ENCODE results near the gene ABCD3.

Gene ABCD3

GRCh38 chr1:94463056-94463764 is 45.0 kb downstream of the ABCD3 start:
- no peak for DNase-seq (ENCODE audit: low spot score)

DNA sequence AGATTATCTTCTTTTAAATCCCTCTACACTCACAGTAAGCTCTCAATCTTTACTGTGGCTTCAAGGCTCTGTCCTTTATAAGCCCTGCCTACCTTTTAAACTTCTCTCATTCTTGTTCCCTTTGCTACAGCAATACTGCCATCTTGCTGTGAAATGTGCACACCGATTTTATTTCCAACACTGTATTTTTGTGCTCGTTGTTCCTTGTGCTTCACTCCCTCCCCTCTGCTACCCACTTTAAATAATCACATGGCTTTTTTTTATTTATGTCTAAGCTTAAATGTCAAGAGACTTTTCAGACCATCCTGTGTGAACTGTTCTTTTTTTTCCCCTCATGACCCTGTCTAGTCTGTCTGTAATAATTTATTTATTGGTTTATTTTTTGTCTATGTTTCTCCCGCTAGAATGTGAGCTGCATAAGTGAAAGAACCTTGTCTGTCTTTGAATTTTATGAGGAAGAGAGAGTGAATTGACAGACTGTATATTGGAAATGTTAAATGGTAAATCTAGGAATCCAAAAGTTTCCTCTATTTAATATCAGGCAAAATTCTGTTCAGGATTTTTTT is 45.7 kb downstream of the ABCD3 start:
- DNase-seq (ENCODE audit: low spot score): peak; percentile 8

GRCh38 chr1:94468708-94469107 is 50.5 kb downstream of the ABCD3 start:
- no peak for DNase-seq (ENCODE audit: low spot score)

DNA sequence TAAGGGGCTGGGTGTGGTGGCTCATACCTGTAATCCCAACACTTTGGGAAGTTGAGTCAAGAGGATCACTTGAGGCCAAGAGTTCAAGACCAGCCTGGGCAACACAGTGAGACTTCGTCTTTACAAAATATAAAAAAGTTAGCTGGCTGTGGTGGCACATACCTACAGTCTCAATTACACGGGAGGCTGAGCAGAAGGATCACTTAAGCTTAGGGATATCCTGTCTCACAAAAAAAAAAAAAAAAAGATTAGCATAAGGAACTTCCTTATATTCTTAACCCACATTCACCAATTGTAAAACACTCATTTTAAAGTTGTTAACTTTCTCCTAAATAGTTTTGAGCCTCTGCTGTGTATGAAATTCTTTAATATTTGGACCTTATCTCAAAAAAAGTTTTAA is 53.1 kb downstream of the ABCD3 start:
- DNase-seq (ENCODE audit: low spot score): no peak

- DNase-seq (ENCODE audit: low spot score): no peak
Observed at GRCh38 chr1:94475232-94475631, 57.0 kb downstream of the ABCD3 start.

- no peak for DNase-seq (ENCODE audit: low spot score)
Observed at GRCh38 chr1:94479682-94480081, 61.5 kb downstream of the ABCD3 start.

- DNase-seq (ENCODE audit: low spot score): peak; percentile 41
Observed at GRCh38 chr1:94481473-94481933, 63.3 kb downstream of the ABCD3 start.

DNA sequence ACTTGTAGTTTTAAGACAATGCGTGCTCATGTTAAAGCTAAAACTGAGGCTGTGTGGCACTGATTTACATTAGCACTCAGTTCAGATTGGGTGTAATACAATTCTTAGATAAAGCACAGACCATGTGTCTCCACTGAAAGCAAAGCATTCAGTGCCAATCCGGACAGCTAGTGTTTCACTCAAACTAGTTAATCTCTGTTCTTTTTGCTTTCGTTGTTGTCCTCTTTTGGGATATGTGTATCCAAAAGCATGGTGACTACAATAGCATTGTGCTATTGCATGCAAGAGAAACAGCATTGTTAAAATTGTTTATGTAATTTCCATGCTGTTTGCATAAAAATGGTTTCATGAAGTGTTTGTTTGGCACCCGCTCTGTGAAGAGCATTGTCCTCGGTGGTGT is 68.8 kb downstream of the ABCD3 start:
- DNase-seq (ENCODE audit: low spot score): no peak

DNA sequence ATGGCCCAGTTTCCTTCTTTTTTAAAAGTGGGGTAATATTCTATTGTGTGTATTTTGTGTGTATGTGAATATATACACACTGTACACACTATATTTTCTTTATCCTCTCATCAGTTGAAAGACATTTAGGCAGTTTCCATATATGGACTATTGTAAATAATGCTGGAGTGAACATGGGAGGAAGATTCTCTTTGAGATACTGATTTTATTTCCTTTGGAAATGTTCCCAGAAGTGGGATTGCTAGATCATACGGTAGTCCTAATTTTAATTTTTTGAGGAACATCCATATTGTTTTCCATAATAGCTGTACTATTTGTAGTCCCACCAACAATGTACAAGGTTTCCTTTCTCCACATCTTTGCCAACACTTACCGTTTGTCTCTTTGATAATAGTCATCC is 72.4 kb downstream of the ABCD3 start:
- DNase-seq (ENCODE audit: low spot score): no peak

- no peak for DNase-seq (ENCODE audit: low spot score)
Observed at GRCh38 chr1:94496076-94496755, 78.0 kb downstream of the ABCD3 start.

- no peak for DNase-seq (ENCODE audit: low spot score)
Observed at GRCh38 chr1:94501426-94501825, 83.2 kb downstream of the ABCD3 start.

- DNase-seq (ENCODE audit: low spot score): no peak
Observed at GRCh38 chr1:94501935-94502334, 83.7 kb downstream of the ABCD3 start.

DNA sequence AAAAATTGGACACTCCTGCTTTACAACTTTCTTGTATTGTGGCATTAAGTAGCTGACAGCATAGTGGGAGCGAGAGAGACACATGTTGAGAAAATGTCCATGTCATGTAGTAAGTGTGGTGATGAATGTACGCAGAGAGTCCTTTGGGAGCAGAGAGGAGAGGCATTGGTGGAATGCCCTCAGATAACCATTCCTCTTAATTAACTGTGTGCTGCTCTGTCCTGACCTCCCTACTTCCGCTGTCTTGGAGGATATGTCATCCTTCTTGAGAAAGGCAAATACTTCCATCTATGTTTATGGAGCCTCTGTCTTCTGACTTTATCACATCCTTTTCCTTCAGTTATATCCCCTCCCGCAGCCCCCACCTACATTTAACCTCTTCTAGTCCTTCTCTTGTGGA is 85.0 kb downstream of the ABCD3 start:
- DNase-seq (ENCODE audit: low spot score): no peak

DNA sequence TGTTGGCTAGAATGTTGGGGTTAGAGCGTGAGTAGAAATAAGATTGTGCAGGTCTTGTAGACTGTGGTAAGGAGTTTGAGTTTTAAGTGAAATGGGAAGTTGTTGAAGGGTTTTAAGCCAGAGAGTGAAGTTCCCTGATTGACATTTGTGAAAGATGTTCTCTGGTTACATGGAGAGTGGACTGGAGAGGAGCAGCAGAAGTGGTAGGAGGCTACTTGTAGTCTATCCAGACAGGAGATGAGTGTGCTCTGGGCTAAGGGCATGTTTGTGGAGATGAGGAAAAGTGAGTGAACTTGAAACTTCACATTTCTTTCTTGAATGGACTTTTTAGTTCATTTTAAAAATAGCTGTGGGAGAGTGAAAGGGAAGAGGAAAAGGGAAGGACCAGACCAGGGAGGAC is 86.4 kb downstream of the ABCD3 start:
- no peak for DNase-seq (ENCODE audit: low spot score)

DNA sequence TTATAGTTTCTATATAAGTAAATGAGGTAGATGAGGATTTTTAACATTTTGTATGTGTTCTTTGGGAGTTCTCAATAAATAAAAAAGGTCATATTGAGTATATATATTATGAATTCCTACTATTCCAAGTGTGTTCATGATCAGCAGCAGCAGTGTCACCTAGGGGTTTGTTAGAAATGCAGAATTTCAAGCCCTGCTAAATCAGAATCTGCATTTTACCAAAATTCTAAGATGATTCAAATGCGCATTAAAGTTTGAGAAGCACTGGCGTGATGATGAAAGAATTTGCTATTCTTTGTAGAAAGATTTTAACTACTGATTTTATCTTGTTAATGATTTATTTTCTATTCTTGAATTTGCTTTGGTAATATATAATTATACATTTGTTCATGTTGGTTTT is 94.6 kb downstream of the ABCD3 start:
- DNase-seq (ENCODE audit: low spot score): no peak

GRCh38 chr1:94514095-94514727 is 96.0 kb downstream of the ABCD3 start:
- DNase-seq (ENCODE audit: low spot score): no peak

DNA sequence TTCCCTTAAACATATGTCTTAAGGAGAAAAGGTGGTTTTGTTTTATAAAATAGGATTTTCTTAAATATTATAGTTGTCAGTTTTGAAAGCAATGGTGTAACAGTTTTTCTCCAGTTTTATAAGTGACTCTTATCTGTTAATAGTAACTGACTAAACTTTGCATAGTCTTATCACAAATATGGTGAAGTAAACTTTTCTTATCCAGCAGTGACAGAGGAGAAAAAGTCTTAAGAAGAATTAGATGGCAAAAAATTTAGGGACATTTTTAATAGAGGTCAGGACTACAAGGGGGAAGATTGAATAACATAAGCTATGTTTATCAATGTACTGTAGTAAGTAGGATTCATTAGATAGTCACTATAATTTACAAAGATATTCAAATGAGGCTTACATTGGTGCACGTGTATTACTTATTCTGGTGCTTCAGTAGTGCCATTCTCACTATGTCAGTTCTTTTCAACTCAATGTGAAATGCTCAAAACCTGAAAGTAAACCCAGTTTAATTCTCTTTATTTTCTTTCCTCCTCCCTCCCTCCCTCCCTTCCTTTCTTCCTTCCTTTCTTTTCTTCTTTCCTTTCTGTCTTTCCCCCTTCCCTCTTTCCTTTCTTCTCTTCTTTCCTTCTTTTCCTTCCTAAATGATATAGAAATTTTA is 97.2 kb downstream of the ABCD3 start:
- no peak for DNase-seq (ENCODE audit: low spot score)

GRCh38 chr1:94519351-94519750 is 101.2 kb downstream of the ABCD3 start:
- DNase-seq (ENCODE audit: low spot score): no peak

- no peak for DNase-seq (ENCODE audit: low spot score)
Observed at GRCh38 chr1:94522304-94522703, 104.1 kb downstream of the ABCD3 start.

DNA sequence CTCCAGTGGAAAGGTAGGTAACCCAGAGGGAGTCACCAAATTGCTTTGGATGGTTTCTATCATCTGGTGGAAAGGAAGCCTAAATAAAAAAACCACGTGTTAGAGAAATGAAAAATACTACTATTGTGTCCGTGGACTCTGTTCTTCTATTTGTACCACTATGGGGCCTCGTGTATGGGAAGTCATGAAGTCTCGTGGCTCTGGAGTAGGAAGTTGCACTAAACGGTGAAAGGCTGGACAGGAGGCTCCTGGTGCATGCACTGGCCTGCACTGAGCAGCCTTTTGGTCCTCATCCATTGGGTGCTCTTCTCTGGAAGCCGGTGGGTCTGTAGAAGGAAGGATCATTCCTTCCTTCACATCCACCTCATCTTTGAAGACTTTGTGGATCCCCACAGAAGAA is 106.3 kb downstream of the ABCD3 start:
- DNase-seq (ENCODE audit: low spot score): no peak

DNA sequence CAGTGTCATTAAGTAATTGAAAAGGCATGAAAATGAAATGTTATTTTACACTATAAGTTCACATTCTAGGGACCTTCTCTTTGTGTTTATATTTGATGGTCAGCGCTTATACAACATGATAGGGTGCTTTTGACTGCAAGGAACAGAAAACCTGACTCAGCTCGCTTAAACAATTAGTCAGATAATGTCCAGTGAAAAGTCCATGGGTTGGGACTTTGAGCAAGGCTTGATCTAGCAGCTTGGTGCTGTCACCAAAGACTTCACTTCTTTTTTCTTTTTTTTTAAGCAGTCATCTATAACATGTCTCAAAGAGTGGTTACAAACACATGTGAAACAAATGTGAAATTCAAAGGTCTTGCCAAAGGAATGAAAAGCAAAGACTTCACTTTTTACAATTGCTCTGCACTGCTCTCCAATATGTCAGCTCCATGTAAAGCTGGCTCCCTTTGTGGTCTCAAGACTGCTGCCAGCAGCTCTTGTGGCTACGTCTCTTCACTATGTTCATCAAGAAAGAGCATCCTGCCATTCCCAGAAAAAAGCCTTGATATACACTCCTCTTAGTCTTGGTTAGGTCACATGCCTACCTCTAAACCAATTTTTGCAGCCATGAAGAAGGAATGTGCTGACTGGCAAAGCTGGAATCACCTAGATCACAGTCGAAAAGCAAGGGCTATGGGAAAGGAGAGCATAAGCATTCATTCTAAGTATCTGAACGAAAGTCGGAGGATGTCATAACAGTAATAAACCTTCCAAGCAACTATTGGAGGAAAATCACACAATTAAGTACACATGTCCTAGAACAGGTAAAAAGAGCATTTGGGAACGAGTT is 108.2 kb downstream of the ABCD3 start:
- no peak for DNase-seq (ENCODE audit: low spot score)

Data from CD4-positive, alpha-beta T cell treated with Interleukin-6 at 100 ng/mL for 8 hours (primary cell).